ENCODE measurements around the gene NBR1.
"Not testable (repeated sequence)": the region's sequence is repeated elsewhere in the genome, so short reads cannot be mapped to it uniquely, and the experiment has no call there.

NBR1 gene

GRCh38 chr17:43219001-43219400, 48.0 kb downstream of the NBR1 start:
- in situ Hi-C loops (cut with MboI; ENCODE audit: low sequenced_read_pairs, unreplicated experiment), result loop anchor here (25.0 kb wide), 1 partner anchor 93 kb away; no protein-coding TSS in a partner anchor
- no peak for TF ChIP-seq CTCF (IDR thresholded peaks at IDR 0.05; ENCODE audit: borderline replicate concordance, control extremely low read depth, extremely low read depth, insufficient read depth, missing control alignments)
- DNase-seq (ENCODE audit: low spot score), result no peak

- in situ Hi-C loops (cut with MboI; ENCODE audit: low sequenced_read_pairs, unreplicated experiment), result loop anchor here (25.0 kb wide), 1 partner anchor 92 kb away; no protein-coding TSS in a partner anchor
- TF ChIP-seq CTCF (IDR thresholded peaks at IDR 0.05; ENCODE audit: borderline replicate concordance, control extremely low read depth, extremely low read depth, insufficient read depth, missing control alignments), result no peak
- no peak for DNase-seq (ENCODE audit: low spot score)
Measured at GRCh38 chr17:43219746-43220380, 48.8 kb downstream of the NBR1 start.

GRCh38 chr17:43220511-43221125, 49.6 kb downstream of the NBR1 start:
- DNase-seq (ENCODE audit: low spot score), result no peak
- TF ChIP-seq CTCF (IDR thresholded peaks at IDR 0.05; ENCODE audit: borderline replicate concordance, control extremely low read depth, extremely low read depth, insufficient read depth, missing control alignments), result no peak
- in situ Hi-C loops (cut with MboI; ENCODE audit: low sequenced_read_pairs, unreplicated experiment), result loop anchor here (25.0 kb wide), 1 partner anchor 92 kb away; no protein-coding TSS in a partner anchor

GRCh38 chr17:43224146-43224705, 53.2 kb downstream of the NBR1 start:
- DNase-seq (ENCODE audit: low spot score), result no peak
- TF ChIP-seq CTCF (IDR thresholded peaks at IDR 0.05; ENCODE audit: borderline replicate concordance, control extremely low read depth, extremely low read depth, insufficient read depth, missing control alignments), result no peak
- in situ Hi-C loops (cut with MboI; ENCODE audit: low sequenced_read_pairs, unreplicated experiment), result loop anchor here (25.0 kb wide), 1 partner anchor 88 kb away; no protein-coding TSS in a partner anchor

- DNase-seq (ENCODE audit: low spot score), result no peak
- TF ChIP-seq CTCF (IDR thresholded peaks at IDR 0.05; ENCODE audit: borderline replicate concordance, control extremely low read depth, extremely low read depth, insufficient read depth, missing control alignments), result no peak
- in situ Hi-C loops (cut with MboI; ENCODE audit: low sequenced_read_pairs, unreplicated experiment), result no loop called here
Measured at GRCh38 chr17:43226393-43226792, 55.4 kb downstream of the NBR1 start.

- in situ Hi-C loops (cut with MboI; ENCODE audit: low sequenced_read_pairs, unreplicated experiment); DNase-seq (ENCODE audit: low spot score): not testable (repeated sequence)
Measured at GRCh38 chr17:43228020-43228782, 57.2 kb downstream of the NBR1 start, which contains the start of gene CCDC200. Gene CCDC200 (minus strand): TSS chr17:43228623. CDS start chr17:43228554, 69 bp downstream.

GRCh38 chr17:43231205-43232020, 60.4 kb downstream of the NBR1 start:
- DNase-seq (ENCODE audit: low spot score); in situ Hi-C loops (cut with MboI; ENCODE audit: low sequenced_read_pairs, unreplicated experiment): not testable (repeated sequence)

- in situ Hi-C loops (cut with MboI; ENCODE audit: low sequenced_read_pairs, unreplicated experiment); DNase-seq (ENCODE audit: low spot score): not testable (repeated sequence)
Measured at GRCh38 chr17:43232021-43232699, 61.1 kb downstream of the NBR1 start.

- in situ Hi-C loops (cut with MboI; ENCODE audit: low sequenced_read_pairs, unreplicated experiment); DNase-seq (ENCODE audit: low spot score): not testable (repeated sequence)
Measured at GRCh38 chr17:43233263-43233662, 62.2 kb downstream of the NBR1 start.

- in situ Hi-C loops (cut with MboI; ENCODE audit: low sequenced_read_pairs, unreplicated experiment); DNase-seq (ENCODE audit: low spot score): not testable (repeated sequence)
Measured at GRCh38 chr17:43233877-43234276, 62.9 kb downstream of the NBR1 start, which contains the start of gene RNU2-1. Gene RNU2-1 (minus strand): TSS chr17:43233977.

Measured in GM13976 (cell line).